Activated naive CD8-positive, alpha-beta T cell (primary cell): ENCODE results near the gene AQP6.

Experiments
- H3K27ac Mint-ChIP-seq: one replicate; pipeline ENCODE4 v1.8.0; 2021; ENCODE audit warnings: mixed read lengths
- H3K27me3 Mint-ChIP-seq: one replicate; pipeline ENCODE4 v1.8.0; 2021; ENCODE audit warnings: mixed read lengths
- H3K36me3 Mint-ChIP-seq: one replicate; pipeline ENCODE4 v1.8.0; 2021; ENCODE audit warnings: mixed read lengths
- H3K4me1 Mint-ChIP-seq: one replicate; pipeline ENCODE4 v1.8.0; 2021; ENCODE audit warnings: low read depth, mixed read lengths
- H3K4me3 Mint-ChIP-seq: one replicate; pipeline ENCODE4 v1.8.0; 2021; ENCODE audit warnings: mild to moderate bottlenecking, mixed read lengths
- H3K9me3 Mint-ChIP-seq: one replicate; pipeline ENCODE4 v1.8.0; 2021; ENCODE audit warnings: low read depth, mixed read lengths

Gene AQP6

GRCh38 chr12:49972641-49973360, at the start of gene AQP6:
TSS of gene AQP6 (plus strand) at chr12:49972947. CDS start at chr12:49973174, 227 bp downstream.
- Mint-ChIP-seq H3K27me3 (peaks cover 2% of the 10 kb centered on the region), H3K27ac (no peak within 1 kb of the TSS), H3K36me3 (no peaks in the 10 kb centered on the region), H3K4me3 (no peak within 1 kb of the TSS), H3K9me3 (no peaks in the 10 kb centered on the region), H3K4me1 (no peaks in the 10 kb centered on the region)

- H3K4me1 Mint-ChIP-seq: no peaks in the 10 kb centered on the region
- H3K9me3 Mint-ChIP-seq: no peaks in the 10 kb centered on the region
- H3K4me3 Mint-ChIP-seq: no peak overlapping the region
- H3K27me3 Mint-ChIP-seq: no peaks in the 10 kb centered on the region
- H3K27ac Mint-ChIP-seq: no peak overlapping the region
- no peaks in the 10 kb centered on the region for H3K36me3 Mint-ChIP-seq
Measured at GRCh38 chr12:49923035-49923644, 49.6 kb upstream of the AQP6 start.

GRCh38 chr12:49923880-49924556, 48.7 kb upstream of the AQP6 start:
- Mint-ChIP-seq H3K9me3 (no peaks in the 10 kb centered on the region), H3K4me3 (no peak overlapping the region), H3K27ac (no peak overlapping the region), H3K36me3 (no peaks in the 10 kb centered on the region), H3K27me3 (no peaks in the 10 kb centered on the region), H3K4me1 (no peaks in the 10 kb centered on the region)

- H3K36me3 Mint-ChIP-seq: no peaks in the 10 kb centered on the region
- H3K27ac Mint-ChIP-seq: no peak overlapping the region
- H3K9me3 Mint-ChIP-seq: no peaks in the 10 kb centered on the region
- H3K4me1 Mint-ChIP-seq: no peaks in the 10 kb centered on the region
- no peaks in the 10 kb centered on the region for H3K27me3 Mint-ChIP-seq
- no peak overlapping the region for H3K4me3 Mint-ChIP-seq
Measured at GRCh38 chr12:49924628-49925246, 48.0 kb upstream of the AQP6 start.

GRCh38 chr12:49925433-49926204, 47.1 kb upstream of the AQP6 start:
- Mint-ChIP-seq H3K36me3 (no peaks in the 10 kb centered on the region), H3K27ac (no peak overlapping the region), H3K4me3 (no peak overlapping the region), H3K27me3 (no peaks in the 10 kb centered on the region), H3K4me1 (peaks cover 2% of the 10 kb centered on the region), H3K9me3 (no peaks in the 10 kb centered on the region)

- H3K27ac Mint-ChIP-seq: no peak overlapping the region
- H3K4me3 Mint-ChIP-seq: no peak overlapping the region
- no peaks in the 10 kb centered on the region for H3K9me3 Mint-ChIP-seq
- no peaks in the 10 kb centered on the region for H3K27me3 Mint-ChIP-seq
- H3K36me3 Mint-ChIP-seq: no peaks in the 10 kb centered on the region
- H3K4me1 Mint-ChIP-seq: peaks cover 9% of the 10 kb centered on the region
Measured at GRCh38 chr12:49928471-49928870, 44.3 kb upstream of the AQP6 start.

GRCh38 chr12:49929581-49929980, 43.2 kb upstream of the AQP6 start:
- H3K4me3 Mint-ChIP-seq: no peak overlapping the region
- no peaks in the 10 kb centered on the region for H3K36me3 Mint-ChIP-seq
- H3K27me3 Mint-ChIP-seq: no peaks in the 10 kb centered on the region
- no peaks in the 10 kb centered on the region for H3K9me3 Mint-ChIP-seq
- H3K27ac Mint-ChIP-seq: no peak overlapping the region
- H3K4me1 Mint-ChIP-seq: peaks cover 9% of the 10 kb centered on the region

- no peaks in the 10 kb centered on the region for H3K36me3 Mint-ChIP-seq
- no peak overlapping the region for H3K4me3 Mint-ChIP-seq
- no peaks in the 10 kb centered on the region for H3K9me3 Mint-ChIP-seq
- no peak overlapping the region for H3K27ac Mint-ChIP-seq
- H3K4me1 Mint-ChIP-seq: peaks cover 9% of the 10 kb centered on the region
- H3K27me3 Mint-ChIP-seq: no peaks in the 10 kb centered on the region
Measured at GRCh38 chr12:49930515-49931288, 42.0 kb upstream of the AQP6 start.

GRCh38 chr12:49932023-49932422, 40.7 kb upstream of the AQP6 start:
- H3K9me3 Mint-ChIP-seq: no peaks in the 10 kb centered on the region
- no peak overlapping the region for H3K27ac Mint-ChIP-seq

GRCh38 chr12:49932533-49933130, 40.1 kb upstream of the AQP6 start:
- no peaks in the 10 kb centered on the region for H3K27me3 Mint-ChIP-seq

More at GRCh38 chr12:49932023-49932422, 40.7 kb upstream of the AQP6 start:
- Mint-ChIP-seq H3K4me3 (no peak overlapping the region), H3K4me1 (peaks cover 9% of the 10 kb centered on the region), H3K36me3 (no peaks in the 10 kb centered on the region), H3K27me3 (no peaks in the 10 kb centered on the region)

GRCh38 chr12:49933796-49934195, 39.0 kb upstream of the AQP6 start:
- no peaks in the 10 kb centered on the region for H3K36me3 Mint-ChIP-seq
- H3K27ac Mint-ChIP-seq: no peak overlapping the region
- no peaks in the 10 kb centered on the region for H3K9me3 Mint-ChIP-seq
- H3K4me1 Mint-ChIP-seq: peaks cover 9% of the 10 kb centered on the region
- H3K4me3 Mint-ChIP-seq: no peak overlapping the region
- H3K27me3 Mint-ChIP-seq: no peaks in the 10 kb centered on the region

More at GRCh38 chr12:49932533-49933130, 40.1 kb upstream of the AQP6 start:
- Mint-ChIP-seq H3K9me3 (no peaks in the 10 kb centered on the region), H3K27ac (no peak overlapping the region), H3K4me3 (no peak overlapping the region), H3K36me3 (no peaks in the 10 kb centered on the region), H3K4me1 (peaks cover 9% of the 10 kb centered on the region)

- H3K36me3 Mint-ChIP-seq: no peaks in the 10 kb centered on the region
- H3K27me3 Mint-ChIP-seq: no peaks in the 10 kb centered on the region
- no peak overlapping the region for H3K4me3 Mint-ChIP-seq
- H3K27ac Mint-ChIP-seq: no peak overlapping the region
- H3K4me1 Mint-ChIP-seq: peaks cover 9% of the 10 kb centered on the region
- no peaks in the 10 kb centered on the region for H3K9me3 Mint-ChIP-seq
Measured at GRCh38 chr12:49934505-49934904, 38.2 kb upstream of the AQP6 start.

- Mint-ChIP-seq H3K36me3 (no peaks in the 10 kb centered on the region), H3K27ac (no peak overlapping the region), H3K27me3 (no peaks in the 10 kb centered on the region), H3K4me1 (no peaks in the 10 kb centered on the region), H3K9me3 (no peaks in the 10 kb centered on the region), H3K4me3 (no peak overlapping the region)
Measured at GRCh38 chr12:49936925-49937324, 35.8 kb upstream of the AQP6 start.
